WERI-Rb-1 (cell line): ENCODE measurements around the gene OAS3.

ENCODE experiments used
- DNase-seq: peaks from one replicate; pipeline ENCODE4 v3.0.0-alpha.2; 2020
- H3K27ac ChIP-seq: fragments of 250-450 bp; sonication (Bioruptor Pico); 2 replicates; pipeline ENCODE4 v1.5.1; 2020; ENCODE audit warnings: mild to moderate bottlenecking, moderate library complexity
- H3K27me3 ChIP-seq: fragments of 250-450 bp; sonication (Bioruptor Pico); 2 replicates; pipeline ENCODE4 v1.5.1; 2021; ENCODE audit warnings: mild to moderate bottlenecking, low read depth, moderate library complexity; ENCODE audit not compliant: insufficient read depth, severe bottlenecking
- H3K36me3 ChIP-seq: fragments of 250-450 bp; sonication (Bioruptor Pico); 2 replicates; pipeline ENCODE4 v1.5.1; 2020; ENCODE audit warnings: mild to moderate bottlenecking, moderate library complexity
- H3K4me3 ChIP-seq: 2 replicates; pipeline ENCODE4 v1.5.1; 2011; ENCODE audit warnings: low read depth, mild to moderate bottlenecking, control low read depth, low read length
- H3K9me3 ChIP-seq: fragments of 250-450 bp; sonication (Bioruptor Pico); 2 replicates; pipeline ENCODE4 v1.5.1; 2021; ENCODE audit warnings: mild to moderate bottlenecking, moderate library complexity; ENCODE audit not compliant: severe bottlenecking
- CTCF ChIP-seq: IDR thresholded peaks from 2 replicates; pipeline ENCODE4 v1.5.1; 2011; ENCODE audit warnings: low read depth, mild to moderate bottlenecking, control low read depth, inconsistent platforms, low read length

The OAS3 gene

GRCh38 chr12:112936264-112936663, 2.0 kb upstream of the OAS3 start:
- Histone ChIP-seq H3K27ac (no peak overlapping the region), H3K27me3 (peaks cover 68% of the 10 kb centered on the region), H3K4me3 (no peak overlapping the region), H3K9me3 (peaks cover 8% of the 10 kb centered on the region), H3K36me3 (no peaks in the 10 kb centered on the region)
- DNase-seq: no peak
- no peak for TF ChIP-seq CTCF

GRCh38 chr12:112936927-112937326, 1.3 kb upstream of the OAS3 start:
- H3K36me3 ChIP-seq: no peaks in the 10 kb centered on the region
- DNase-seq: no peak
- no peak overlapping the region for H3K4me3 ChIP-seq
- H3K27me3 ChIP-seq: peaks cover 70% of the 10 kb centered on the region
- no peak overlapping the region for H3K27ac ChIP-seq
- peaks cover 8% of the 10 kb centered on the region for H3K9me3 ChIP-seq
- no peak for TF ChIP-seq CTCF

- H3K27ac ChIP-seq: no peak overlapping the region
- peaks cover 8% of the 10 kb centered on the region for H3K9me3 ChIP-seq
- TF ChIP-seq CTCF: no peak
- peak overlapping the region; percentile 55 for H3K4me3 ChIP-seq
- peaks cover 72% of the 10 kb centered on the region for H3K27me3 ChIP-seq
- DNase-seq: no peak
- no peaks in the 10 kb centered on the region for H3K36me3 ChIP-seq
Measured at GRCh38 chr12:112938751-112939150, 477 bp downstream of the OAS3 start.

GRCh38 chr12:112939761-112940381, 1.6 kb downstream of the OAS3 start:
- no peak for TF ChIP-seq CTCF
- Histone ChIP-seq H3K9me3 (peaks cover 8% of the 10 kb centered on the region), H3K27me3 (peaks cover 79% of the 10 kb centered on the region), H3K36me3 (no peaks in the 10 kb centered on the region), H3K4me3 (no peak overlapping the region), H3K27ac (no peak overlapping the region)
- DNase-seq: no peak

- Histone ChIP-seq H3K36me3 (no peaks in the 10 kb centered on the region), H3K9me3 (no peaks in the 10 kb centered on the region), H3K27ac (no peak overlapping the region), H3K4me3 (no peak overlapping the region), H3K27me3 (peaks cover 73% of the 10 kb centered on the region)
- no peak for DNase-seq
- TF ChIP-seq CTCF: no peak
Measured at GRCh38 chr12:112941528-112942335, 3.5 kb downstream of the OAS3 start.
